A204.1 (cell line): Measurements from ENCODE around the gene OR11H6.
"Not testable (repeated sequence)": the region's sequence is repeated elsewhere in the genome, so short reads cannot be mapped to it uniquely, and the experiment has no call there.

Experiments used
- FAIRE-seq: peaks from 2 replicates; lab custom pipeline; 2012; peaks lifted over from hg19 to GRCh38; lab: Jason Lieb, UNC

Gene OR11H6

DNA sequence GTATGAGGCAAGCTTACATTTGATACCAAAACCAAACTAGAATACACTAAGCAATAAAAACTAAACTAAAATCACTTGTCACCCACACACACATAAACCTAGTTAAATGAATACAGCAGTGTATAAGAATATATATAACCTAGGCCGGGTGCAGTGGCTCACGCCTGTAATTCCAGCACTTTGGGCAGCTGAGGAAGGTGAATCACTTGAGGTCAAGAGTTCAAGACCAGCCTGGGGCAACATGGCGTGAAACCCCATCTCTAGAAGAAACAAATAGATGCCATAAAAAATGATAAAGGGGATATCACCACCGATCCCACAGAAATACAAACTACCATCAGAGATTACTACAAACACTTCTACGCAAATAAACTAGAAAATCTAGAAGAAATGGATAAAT lies 40.9 kb downstream of the OR11H6 start:
- not testable (repeated sequence) for FAIRE-seq

DNA sequence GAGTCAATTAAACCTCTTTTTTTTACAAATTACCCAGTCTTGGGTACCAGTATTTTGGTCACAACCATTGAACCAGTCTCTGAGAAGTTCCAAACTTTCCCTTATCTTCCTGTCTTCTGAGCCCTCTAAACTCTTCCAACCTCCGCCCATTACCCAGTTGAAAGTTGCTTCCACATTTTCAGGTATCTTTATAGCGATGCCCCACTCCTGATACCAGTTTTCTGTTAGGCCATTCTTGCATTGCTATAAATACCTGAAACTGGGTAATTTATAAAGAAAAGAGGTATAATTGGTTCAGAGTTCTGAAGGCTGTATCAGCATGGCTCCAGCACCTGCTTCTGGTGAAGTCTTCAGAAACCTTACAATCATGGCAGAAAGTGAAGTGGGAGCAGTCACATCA lies 50.6 kb downstream of the OR11H6 start:
- no peak for FAIRE-seq
